ENCODE results near the gene LRRC3.

DNA sequence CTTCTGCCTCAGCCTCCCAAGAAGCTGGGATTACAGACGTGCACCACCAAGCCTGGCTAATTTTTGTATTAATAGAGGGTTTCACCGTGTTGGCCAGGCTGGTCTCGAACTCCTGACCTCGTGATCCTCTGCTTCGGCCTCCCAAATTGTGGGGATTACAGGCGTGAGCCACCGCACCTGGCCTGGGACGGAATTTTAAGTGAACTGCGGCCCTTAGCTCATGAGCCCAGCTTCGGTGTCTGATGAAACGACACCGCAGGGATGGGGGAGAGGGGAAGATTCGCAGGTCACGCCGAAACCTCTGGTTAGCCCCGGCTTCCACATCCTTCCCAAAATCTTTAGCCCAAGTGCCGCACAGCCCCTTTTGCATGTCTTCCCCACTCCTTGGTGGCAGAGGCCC, 39.1 kb downstream of the LRRC3 start:
- TF ChIP-seq CTCF (IDR thresholded peaks at IDR 0.05) (no peak), SMC3 (IDR thresholded peaks at IDR 0.05; ENCODE audit: low read depth, low read length) (no peak)
- TF ChIP-seq, protein P1, sequence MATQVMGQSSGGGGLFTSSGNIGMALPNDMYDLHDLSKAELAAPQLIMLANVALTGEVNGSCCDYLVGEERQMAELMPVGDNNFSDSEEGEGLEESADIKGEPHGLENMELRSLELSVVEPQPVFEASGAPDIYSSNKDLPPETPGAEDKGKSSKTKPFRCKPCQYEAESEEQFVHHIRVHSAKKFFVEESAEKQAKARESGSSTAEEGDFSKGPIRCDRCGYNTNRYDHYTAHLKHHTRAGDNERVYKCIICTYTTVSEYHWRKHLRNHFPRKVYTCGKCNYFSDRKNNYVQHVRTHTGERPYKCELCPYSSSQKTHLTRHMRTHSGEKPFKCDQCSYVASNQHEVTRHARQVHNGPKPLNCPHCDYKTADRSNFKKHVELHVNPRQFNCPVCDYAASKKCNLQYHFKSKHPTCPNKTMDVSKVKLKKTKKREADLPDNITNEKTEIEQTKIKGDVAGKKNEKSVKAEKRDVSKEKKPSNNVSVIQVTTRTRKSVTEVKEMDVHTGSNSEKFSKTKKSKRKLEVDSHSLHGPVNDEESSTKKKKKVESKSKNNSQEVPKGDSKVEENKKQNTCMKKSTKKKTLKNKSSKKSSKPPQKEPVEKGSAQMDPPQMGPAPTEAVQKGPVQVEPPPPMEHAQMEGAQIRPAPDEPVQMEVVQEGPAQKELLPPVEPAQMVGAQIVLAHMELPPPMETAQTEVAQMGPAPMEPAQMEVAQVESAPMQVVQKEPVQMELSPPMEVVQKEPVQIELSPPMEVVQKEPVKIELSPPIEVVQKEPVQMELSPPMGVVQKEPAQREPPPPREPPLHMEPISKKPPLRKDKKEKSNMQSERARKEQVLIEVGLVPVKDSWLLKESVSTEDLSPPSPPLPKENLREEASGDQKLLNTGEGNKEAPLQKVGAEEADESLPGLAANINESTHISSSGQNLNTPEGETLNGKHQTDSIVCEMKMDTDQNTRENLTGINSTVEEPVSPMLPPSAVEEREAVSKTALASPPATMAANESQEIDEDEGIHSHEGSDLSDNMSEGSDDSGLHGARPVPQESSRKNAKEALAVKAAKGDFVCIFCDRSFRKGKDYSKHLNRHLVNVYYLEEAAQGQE (IDR thresholded peaks at IDR 0.05; ENCODE audit: low read depth, low read length) = no peak
- TF ChIP-seq, protein P2, sequence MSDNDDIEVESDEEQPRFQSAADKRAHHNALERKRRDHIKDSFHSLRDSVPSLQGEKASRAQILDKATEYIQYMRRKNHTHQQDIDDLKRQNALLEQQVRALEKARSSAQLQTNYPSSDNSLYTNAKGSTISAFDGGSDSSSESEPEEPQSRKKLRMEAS (IDR thresholded peaks at IDR 0.05; ENCODE audit: low read depth) = no peak

Data from SK-N-SH (cell line).